Breast epithelium (tissue), 4 donors: Measurements from ENCODE around the gene AKIRIN1. TPM values are rescaled to one million over a fixed set of nuclear protein-coding genes. Genes with fewer than 3 reads are reported as not detected.

Experiments used
- DNase-seq, 2 donors: peaks; one replicate each; pipeline ENCODE4 v3.0.0-alpha.2; 2019; ENCODE audit warnings: low spot score in 2 of 2
- H3K27ac ChIP-seq, 2 donors: fragments of 200-600 bp; sonication (generic) in 1 of 2; one replicate each; pipeline ENCODE4 v1.5.1; 2016 to 2019; ENCODE audit warnings: mild to moderate bottlenecking in 1 of 2
- H3K27me3 ChIP-seq, 2 donors: fragments of 200-600 bp; sonication (generic) in 1 of 2; one replicate each; pipeline versions ENCODE4 v1.5.1 to v1.6.0; 2017 to 2019; ENCODE audit warnings: control low read depth in 1 of 2, mild to moderate bottlenecking in 1 of 2
- H3K36me3 ChIP-seq: fragments of 200-600 bp; one replicate; pipeline ENCODE4 v1.5.1; 2019
- H3K4me1 ChIP-seq, 2 donors: fragments of 200-600 bp; sonication (generic); one replicate each; pipeline ENCODE4 v1.5.1; 2016 to 2019; ENCODE audit warnings: control low read depth in 1 of 2
- H3K4me3 ChIP-seq, 3 donors: fragments of 200-600 bp; sonication (generic); 1 replicate in 2 of 3; 2 replicates in 1 of 3; pipeline ENCODE4 v1.5.1; 2016 to 2019; ENCODE audit warnings: mild to moderate bottlenecking in 3 of 3, moderate library complexity in 2 of 3
- H3K9me3 ChIP-seq, 2 donors: fragments of 200-600 bp; sonication (generic) in 1 of 2; one replicate each; pipeline ENCODE4 v1.5.1; 2016 to 2019; ENCODE audit warnings: control low read depth in 1 of 2
- CTCF ChIP-seq, 3 donors: fragments of 450-650 bp; IDR thresholded peaks; one replicate each; pipeline ENCODE4 v1.5.1; 2016 to 2017; ENCODE audit warnings: antibody characterized with exemption in 3 of 3, mild to moderate bottlenecking in 3 of 3, moderate library complexity in 3 of 3
- POLR2A ChIP-seq: fragments of 450-650 bp; IDR thresholded peaks from one replicate; pipeline ENCODE4 v1.6.1; 2016; ENCODE audit warnings: antibody characterized with exemption, mild to moderate bottlenecking, moderate library complexity
- POLR2AphosphoS5 ChIP-seq, 3 donors: sonication (generic); formaldehyde crosslinking; IDR thresholded peaks; one replicate each; pipeline ENCODE4 v1.6.1; 2017; ENCODE audit warnings: antibody characterized with exemption in 3 of 3
- intact Hi-C: fragments of 100-400 bp; cut with DNase I; formaldehyde crosslinking; loops from one replicate; pipeline ENCODE4 v1.15.1; 2023; ENCODE audit warnings: low total_unique reads
- total RNA-seq, 3 donors: library from RNA; depleted of rRNA; stranded (reverse); fragments of >200 nt; gene quantifications; one replicate each; pipeline ENCODE4 v1.1.0, GENCODE V29; 2016

AKIRIN1 gene
- total RNA-seq, 3 donors from 2014 or later: 34.7 to 35.1 (median 34.8) TPM

- no peak overlapping the region for H3K27ac ChIP-seq
- intact Hi-C loops: no loop called here
- H3K4me3 ChIP-seq: no peak overlapping the region
- TF ChIP-seq CTCF (IDR thresholded peaks at IDR 0.05) (no peak), POLR2AphosphoS5 (IDR thresholded peaks at IDR 0.05) (no peak), POLR2A (no peak)
- DNase-seq: no peak
- H3K4me1 ChIP-seq: no peaks in the 10 kb centered on the region
- H3K9me3 ChIP-seq: no peaks in the 10 kb centered on the region
- H3K27me3 ChIP-seq: no peaks in the 10 kb centered on the region
- no peaks in the 10 kb centered on the region for H3K36me3 ChIP-seq
Observed at GRCh38 chr1:38997901-38998190, 6.8 kb downstream of the AKIRIN1 start.

GRCh38 chr1:39001516-39002421 lies 10.7 kb downstream of the AKIRIN1 start:
- H3K4me1 ChIP-seq: no peaks in the 10 kb centered on the region
- DNase-seq: no peak
- no peaks in the 10 kb centered on the region for H3K36me3 ChIP-seq
- no peaks in the 10 kb centered on the region for H3K27me3 ChIP-seq
- no peaks in the 10 kb centered on the region for H3K9me3 ChIP-seq
- TF ChIP-seq CTCF (IDR thresholded peaks at IDR 0.05): no peak
- TF ChIP-seq POLR2AphosphoS5 (IDR thresholded peaks at IDR 0.05): no peak
- TF ChIP-seq POLR2A: no peak
- H3K4me3 ChIP-seq: no peak overlapping the region
- intact Hi-C loops: no loop called here
- no peak overlapping the region for H3K27ac ChIP-seq

- no peak overlapping the region for H3K4me3 ChIP-seq
- no peak overlapping the region for H3K27ac ChIP-seq
- intact Hi-C loops: no loop called here
- peaks cover 3% of the 10 kb centered on the region for H3K36me3 ChIP-seq
- H3K4me1 ChIP-seq: no peaks in the 10 kb centered on the region
- H3K9me3 ChIP-seq: no peaks in the 10 kb centered on the region
- TF ChIP-seq POLR2A: no peak
- no peak for TF ChIP-seq CTCF (IDR thresholded peaks at IDR 0.05)
- TF ChIP-seq POLR2AphosphoS5 (IDR thresholded peaks at IDR 0.05): no peak
- DNase-seq: no peak
- no peaks in the 10 kb centered on the region for H3K27me3 ChIP-seq
Observed at GRCh38 chr1:39003281-39003680, 12.2 kb downstream of the AKIRIN1 start.

- intact Hi-C loops: no loop called here
- TF ChIP-seq POLR2AphosphoS5 (IDR thresholded peaks at IDR 0.05): no peak
- no peak for TF ChIP-seq POLR2A
- no peak for TF ChIP-seq CTCF (IDR thresholded peaks at IDR 0.05)
- H3K27me3 ChIP-seq: no peaks in the 10 kb centered on the region
- H3K27ac ChIP-seq: no peak overlapping the region
- H3K9me3 ChIP-seq: no peaks in the 10 kb centered on the region
- H3K4me3 ChIP-seq: no peak overlapping the region
- no peak for DNase-seq
- H3K36me3 ChIP-seq: peaks cover 3% of the 10 kb centered on the region
- no peaks in the 10 kb centered on the region for H3K4me1 ChIP-seq
Observed at GRCh38 chr1:39003794-39004193, 12.7 kb downstream of the AKIRIN1 start.

- H3K4me1 ChIP-seq: no peaks in the 10 kb centered on the region
- H3K9me3 ChIP-seq: no peaks in the 10 kb centered on the region
- no peaks in the 10 kb centered on the region for H3K27me3 ChIP-seq
- intact Hi-C loops: no loop called here
- no peak overlapping the region for H3K4me3 ChIP-seq
- no peak overlapping the region for H3K27ac ChIP-seq
- H3K36me3 ChIP-seq: peaks cover 3% of the 10 kb centered on the region
- no peak for DNase-seq
- no peak for TF ChIP-seq CTCF (IDR thresholded peaks at IDR 0.05)
- no peak for TF ChIP-seq POLR2A
- no peak for TF ChIP-seq POLR2AphosphoS5 (IDR thresholded peaks at IDR 0.05)
Observed at GRCh38 chr1:39006287-39006686, 15.2 kb downstream of the AKIRIN1 start.
